Measurements from ENCODE around the gene SLC35E1.

DNA sequence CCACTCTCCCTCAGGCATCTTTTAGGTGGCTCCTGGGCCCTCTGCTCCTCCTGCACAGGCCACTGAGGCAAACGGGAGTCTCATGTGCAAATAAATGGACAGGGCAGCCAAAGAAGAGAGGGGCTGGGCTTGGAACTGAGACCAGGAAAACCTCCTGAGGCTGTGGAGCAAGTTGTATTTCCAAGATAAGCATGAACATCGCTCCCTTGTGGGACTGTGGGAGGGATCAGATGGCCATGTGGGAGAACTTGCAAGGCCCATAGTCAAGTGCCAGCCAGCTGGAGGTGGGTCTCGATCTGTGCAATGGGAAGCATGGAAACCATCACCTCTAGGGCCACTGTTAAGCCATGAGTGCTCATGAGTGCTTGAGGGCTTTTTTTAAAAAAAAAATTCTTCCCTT is 30.9 kb upstream of the SLC35E1 start:
- TF ChIP-seq, protein P1, sequence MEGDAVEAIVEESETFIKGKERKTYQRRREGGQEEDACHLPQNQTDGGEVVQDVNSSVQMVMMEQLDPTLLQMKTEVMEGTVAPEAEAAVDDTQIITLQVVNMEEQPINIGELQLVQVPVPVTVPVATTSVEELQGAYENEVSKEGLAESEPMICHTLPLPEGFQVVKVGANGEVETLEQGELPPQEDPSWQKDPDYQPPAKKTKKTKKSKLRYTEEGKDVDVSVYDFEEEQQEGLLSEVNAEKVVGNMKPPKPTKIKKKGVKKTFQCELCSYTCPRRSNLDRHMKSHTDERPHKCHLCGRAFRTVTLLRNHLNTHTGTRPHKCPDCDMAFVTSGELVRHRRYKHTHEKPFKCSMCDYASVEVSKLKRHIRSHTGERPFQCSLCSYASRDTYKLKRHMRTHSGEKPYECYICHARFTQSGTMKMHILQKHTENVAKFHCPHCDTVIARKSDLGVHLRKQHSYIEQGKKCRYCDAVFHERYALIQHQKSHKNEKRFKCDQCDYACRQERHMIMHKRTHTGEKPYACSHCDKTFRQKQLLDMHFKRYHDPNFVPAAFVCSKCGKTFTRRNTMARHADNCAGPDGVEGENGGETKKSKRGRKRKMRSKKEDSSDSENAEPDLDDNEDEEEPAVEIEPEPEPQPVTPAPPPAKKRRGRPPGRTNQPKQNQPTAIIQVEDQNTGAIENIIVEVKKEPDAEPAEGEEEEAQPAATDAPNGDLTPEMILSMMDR (IDR thresholded peaks at IDR 0.05), result no peak
- TF ChIP-seq ZNF512 (CRISPR knock-in tag; IDR thresholded peaks at IDR 0.05; ENCODE audit: borderline replicate concordance) (no peak), KAT7 (CRISPR knock-in tag; IDR thresholded peaks at IDR 0.05; ENCODE audit: borderline replicate concordance) (no peak), SMAD3 (CRISPR knock-in tag; IDR thresholded peaks at IDR 0.05; ENCODE audit: borderline replicate concordance) (no peak), E2F5 (CRISPR knock-in tag; IDR thresholded peaks at IDR 0.05) (no peak), ZNF317 (CRISPR knock-in tag; IDR thresholded peaks at IDR 0.05; ENCODE audit: borderline replicate concordance, low read depth) (no peak), ATF1 (CRISPR knock-in tag; IDR thresholded peaks at IDR 0.05) (no peak), NFYB (CRISPR knock-in tag; conservative IDR thresholded peaks at IDR 0.05; ENCODE audit: low read depth) (no peak)
- TF ChIP-seq, protein P2, sequence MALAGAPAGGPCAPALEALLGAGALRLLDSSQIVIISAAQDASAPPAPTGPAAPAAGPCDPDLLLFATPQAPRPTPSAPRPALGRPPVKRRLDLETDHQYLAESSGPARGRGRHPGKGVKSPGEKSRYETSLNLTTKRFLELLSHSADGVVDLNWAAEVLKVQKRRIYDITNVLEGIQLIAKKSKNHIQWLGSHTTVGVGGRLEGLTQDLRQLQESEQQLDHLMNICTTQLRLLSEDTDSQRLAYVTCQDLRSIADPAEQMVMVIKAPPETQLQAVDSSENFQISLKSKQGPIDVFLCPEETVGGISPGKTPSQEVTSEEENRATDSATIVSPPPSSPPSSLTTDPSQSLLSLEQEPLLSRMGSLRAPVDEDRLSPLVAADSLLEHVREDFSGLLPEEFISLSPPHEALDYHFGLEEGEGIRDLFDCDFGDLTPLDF (CRISPR knock-in tag; IDR thresholded peaks at IDR 0.05), result no peak
- TF ChIP-seq, protein P3, sequence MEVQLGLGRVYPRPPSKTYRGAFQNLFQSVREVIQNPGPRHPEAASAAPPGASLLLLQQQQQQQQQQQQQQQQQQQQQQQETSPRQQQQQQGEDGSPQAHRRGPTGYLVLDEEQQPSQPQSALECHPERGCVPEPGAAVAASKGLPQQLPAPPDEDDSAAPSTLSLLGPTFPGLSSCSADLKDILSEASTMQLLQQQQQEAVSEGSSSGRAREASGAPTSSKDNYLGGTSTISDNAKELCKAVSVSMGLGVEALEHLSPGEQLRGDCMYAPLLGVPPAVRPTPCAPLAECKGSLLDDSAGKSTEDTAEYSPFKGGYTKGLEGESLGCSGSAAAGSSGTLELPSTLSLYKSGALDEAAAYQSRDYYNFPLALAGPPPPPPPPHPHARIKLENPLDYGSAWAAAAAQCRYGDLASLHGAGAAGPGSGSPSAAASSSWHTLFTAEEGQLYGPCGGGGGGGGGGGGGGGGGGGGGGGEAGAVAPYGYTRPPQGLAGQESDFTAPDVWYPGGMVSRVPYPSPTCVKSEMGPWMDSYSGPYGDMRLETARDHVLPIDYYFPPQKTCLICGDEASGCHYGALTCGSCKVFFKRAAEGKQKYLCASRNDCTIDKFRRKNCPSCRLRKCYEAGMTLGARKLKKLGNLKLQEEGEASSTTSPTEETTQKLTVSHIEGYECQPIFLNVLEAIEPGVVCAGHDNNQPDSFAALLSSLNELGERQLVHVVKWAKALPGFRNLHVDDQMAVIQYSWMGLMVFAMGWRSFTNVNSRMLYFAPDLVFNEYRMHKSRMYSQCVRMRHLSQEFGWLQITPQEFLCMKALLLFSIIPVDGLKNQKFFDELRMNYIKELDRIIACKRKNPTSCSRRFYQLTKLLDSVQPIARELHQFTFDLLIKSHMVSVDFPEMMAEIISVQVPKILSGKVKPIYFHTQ (CRISPR knock-in tag; IDR thresholded peaks at IDR 0.05), result no peak
- TF ChIP-seq, protein P4, sequence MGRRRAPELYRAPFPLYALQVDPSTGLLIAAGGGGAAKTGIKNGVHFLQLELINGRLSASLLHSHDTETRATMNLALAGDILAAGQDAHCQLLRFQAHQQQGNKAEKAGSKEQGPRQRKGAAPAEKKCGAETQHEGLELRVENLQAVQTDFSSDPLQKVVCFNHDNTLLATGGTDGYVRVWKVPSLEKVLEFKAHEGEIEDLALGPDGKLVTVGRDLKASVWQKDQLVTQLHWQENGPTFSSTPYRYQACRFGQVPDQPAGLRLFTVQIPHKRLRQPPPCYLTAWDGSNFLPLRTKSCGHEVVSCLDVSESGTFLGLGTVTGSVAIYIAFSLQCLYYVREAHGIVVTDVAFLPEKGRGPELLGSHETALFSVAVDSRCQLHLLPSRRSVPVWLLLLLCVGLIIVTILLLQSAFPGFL (CRISPR knock-in tag; IDR thresholded peaks at IDR 0.05; ENCODE audit: borderline replicate concordance), result no peak
- TF ChIP-seq, protein P5, sequence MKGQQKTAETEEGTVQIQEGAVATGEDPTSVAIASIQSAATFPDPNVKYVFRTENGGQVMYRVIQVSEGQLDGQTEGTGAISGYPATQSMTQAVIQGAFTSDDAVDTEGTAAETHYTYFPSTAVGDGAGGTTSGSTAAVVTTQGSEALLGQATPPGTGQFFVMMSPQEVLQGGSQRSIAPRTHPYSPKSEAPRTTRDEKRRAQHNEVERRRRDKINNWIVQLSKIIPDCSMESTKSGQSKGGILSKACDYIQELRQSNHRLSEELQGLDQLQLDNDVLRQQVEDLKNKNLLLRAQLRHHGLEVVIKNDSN (CRISPR knock-in tag; IDR thresholded peaks at IDR 0.05), result no peak
- TF ChIP-seq, protein P6, sequence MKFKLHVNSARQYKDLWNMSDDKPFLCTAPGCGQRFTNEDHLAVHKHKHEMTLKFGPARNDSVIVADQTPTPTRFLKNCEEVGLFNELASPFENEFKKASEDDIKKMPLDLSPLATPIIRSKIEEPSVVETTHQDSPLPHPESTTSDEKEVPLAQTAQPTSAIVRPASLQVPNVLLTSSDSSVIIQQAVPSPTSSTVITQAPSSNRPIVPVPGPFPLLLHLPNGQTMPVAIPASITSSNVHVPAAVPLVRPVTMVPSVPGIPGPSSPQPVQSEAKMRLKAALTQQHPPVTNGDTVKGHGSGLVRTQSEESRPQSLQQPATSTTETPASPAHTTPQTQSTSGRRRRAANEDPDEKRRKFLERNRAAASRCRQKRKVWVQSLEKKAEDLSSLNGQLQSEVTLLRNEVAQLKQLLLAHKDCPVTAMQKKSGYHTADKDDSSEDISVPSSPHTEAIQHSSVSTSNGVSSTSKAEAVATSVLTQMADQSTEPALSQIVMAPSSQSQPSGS (CRISPR knock-in tag; IDR thresholded peaks at IDR 0.05; ENCODE audit: borderline replicate concordance, low read depth), result no peak
